Glutamatergic neuron (in vitro differentiated cells): ENCODE results near the gene LCK. TPM values are rescaled to one million over a fixed set of nuclear protein-coding genes. Genes with fewer than 3 reads are reported as not detected.

Experiments
- DNase-seq: peaks from one replicate; pipeline ENCODE4 v3.0.0; 2022
- H3K27ac Mint-ChIP-seq: one replicate; pipeline ENCODE4 v1.8.0; 2020; ENCODE audit warnings: mild to moderate bottlenecking, mixed read lengths, inconsistent platforms; ENCODE audit not compliant: unreplicated experiment
- H3K27me3 Mint-ChIP-seq: one replicate; pipeline ENCODE4 v1.8.0; 2020; ENCODE audit warnings: mild to moderate bottlenecking, moderate library complexity, mixed read lengths, inconsistent platforms; ENCODE audit not compliant: unreplicated experiment
- H3K36me3 Mint-ChIP-seq: one replicate; pipeline ENCODE4 v1.8.0; 2020; ENCODE audit warnings: mild to moderate bottlenecking, mixed read lengths, inconsistent platforms; ENCODE audit not compliant: unreplicated experiment
- H3K4me1 Mint-ChIP-seq: one replicate; pipeline ENCODE4 v1.8.0; 2020; ENCODE audit warnings: mild to moderate bottlenecking, low read depth, mixed read lengths, inconsistent platforms; ENCODE audit not compliant: unreplicated experiment
- H3K4me3 Mint-ChIP-seq: one replicate; pipeline ENCODE4 v1.8.0; 2020; ENCODE audit warnings: mild to moderate bottlenecking, mixed read lengths, inconsistent platforms; ENCODE audit not compliant: unreplicated experiment
- H3K9me3 Mint-ChIP-seq: one replicate; pipeline ENCODE4 v1.8.0; 2020; ENCODE audit warnings: mild to moderate bottlenecking, moderate library complexity, mixed read lengths, inconsistent platforms; ENCODE audit not compliant: unreplicated experiment
- CTCF ChIP-seq: fragments of 200-600 bp; sonication (generic); IDR thresholded peaks from one replicate; pipeline ENCODE4 v1.5.0; 2021; ENCODE audit not compliant: partially characterized antibody, unreplicated experiment
- total RNA-seq: library from RNA; stranded (reverse); fragmentation: NEBNext Ultra II Directional; extraction: Animal tissue kit (Norgen Biotek cat#: 25700); gene quantifications from one replicate; pipeline ENCODE4 v1.2.1, GENCODE V29; 2021; ENCODE audit not compliant: unreplicated experiment

Gene LCK
- total RNA-seq, 1 donor from 2014 or later = 0.37 TPM

GRCh38 chr1:32265846-32266245 is 14.8 kb downstream of the LCK start:
- Mint-ChIP-seq H3K27ac (no peak overlapping the region), H3K9me3 (no peaks in the 10 kb centered on the region), H3K27me3 (no peaks in the 10 kb centered on the region), H3K36me3 (no peaks in the 10 kb centered on the region), H3K4me3 (no peak overlapping the region), H3K4me1 (peaks cover 5% of the 10 kb centered on the region)
- DNase-seq = no peak
- TF ChIP-seq CTCF = no peak

GRCh38 chr1:32266921-32267591 is 16.0 kb downstream of the LCK start:
- Mint-ChIP-seq H3K36me3 (no peaks in the 10 kb centered on the region), H3K4me3 (no peak overlapping the region), H3K9me3 (peaks cover under 1% of the 10 kb centered on the region), H3K27ac (no peak overlapping the region), H3K4me1 (peaks cover 5% of the 10 kb centered on the region), H3K27me3 (no peaks in the 10 kb centered on the region)
- no peak for TF ChIP-seq CTCF
- DNase-seq = no peak

- no peak for DNase-seq
- Mint-ChIP-seq H3K27me3 (peaks cover 3% of the 10 kb centered on the region), H3K36me3 (peaks cover 4% of the 10 kb centered on the region), H3K4me1 (peaks cover 5% of the 10 kb centered on the region), H3K4me3 (no peak overlapping the region), H3K9me3 (peaks cover 2% of the 10 kb centered on the region), H3K27ac (no peak overlapping the region)
- no peak for TF ChIP-seq CTCF
These were observed 18.7 kb downstream of the LCK start for GRCh38 chr1:32269744-32270143.

GRCh38 chr1:32272557-32273390 is 21.7 kb downstream of the LCK start:
- Mint-ChIP-seq H3K4me3 (no peak overlapping the region), H3K36me3 (peaks cover 4% of the 10 kb centered on the region), H3K27ac (no peak overlapping the region), H3K4me1 (no peaks in the 10 kb centered on the region), H3K27me3 (peaks cover 3% of the 10 kb centered on the region), H3K9me3 (peaks cover 2% of the 10 kb centered on the region)
- DNase-seq = no peak
- no peak for TF ChIP-seq CTCF
